Stimulated activated CD4-positive, alpha-beta T cell treated with anti-CD3 and anti-CD28 coated beads, Interleukin-1b, Interleukin-23, amount 100 ng/mL, for 48 hours (primary cell): Measurements from ENCODE around the gene MARS1.
"Not testable (repeated sequence)": the region's sequence is repeated elsewhere in the genome, so short reads cannot be mapped to it uniquely, and the experiment has no call there.

Source experiments
- DNase-seq: peaks from one replicate; pipeline ENCODE4 v3.0.0-alpha.2; 2020

The MARS1 gene

DNA sequence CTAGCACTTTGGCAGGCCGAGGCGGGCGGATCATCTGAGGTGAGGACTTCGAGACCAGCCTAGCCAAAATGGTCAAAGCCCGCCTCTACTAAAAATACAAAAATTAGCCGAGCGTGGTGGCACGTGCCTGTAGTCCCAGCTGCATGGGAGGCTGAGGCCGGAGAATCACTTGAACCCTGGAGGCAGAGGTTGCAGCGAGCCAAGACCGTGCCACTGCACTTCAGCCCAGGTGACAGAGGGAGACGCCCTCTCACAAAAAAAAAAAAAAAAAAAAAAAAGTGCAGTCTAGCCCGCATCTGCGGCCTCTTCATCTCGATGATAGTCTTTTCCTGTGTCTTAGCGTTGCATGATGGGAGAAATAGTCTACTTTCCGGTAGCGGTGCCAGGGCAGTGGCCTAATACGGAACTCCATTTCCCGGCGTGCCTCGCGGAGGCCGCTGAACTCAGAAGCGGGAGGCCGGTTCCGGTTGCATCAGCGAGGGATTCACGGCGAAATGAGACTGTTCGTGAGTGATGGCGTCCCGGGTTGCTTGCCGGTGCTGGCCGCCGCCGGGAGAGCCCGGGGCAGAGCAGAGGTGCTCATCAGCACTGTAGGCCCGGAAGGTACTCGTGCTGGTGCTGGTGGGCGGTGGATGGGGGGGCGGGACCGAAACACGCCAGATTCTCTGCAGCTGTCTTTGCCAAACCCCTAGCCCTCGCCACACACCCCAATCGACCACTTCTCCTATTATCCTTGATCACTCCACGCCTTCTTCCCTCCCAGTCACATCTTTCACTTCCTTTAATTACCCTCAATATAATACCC is at the start of gene MARS1:
Gene MARS1, plus strand, starts transcription at position 472 of the 805 bp plus-strand sequence. Its CDS starts 23 bp downstream, at position 495.
- DNase-seq = peak; percentile 95

DNA sequence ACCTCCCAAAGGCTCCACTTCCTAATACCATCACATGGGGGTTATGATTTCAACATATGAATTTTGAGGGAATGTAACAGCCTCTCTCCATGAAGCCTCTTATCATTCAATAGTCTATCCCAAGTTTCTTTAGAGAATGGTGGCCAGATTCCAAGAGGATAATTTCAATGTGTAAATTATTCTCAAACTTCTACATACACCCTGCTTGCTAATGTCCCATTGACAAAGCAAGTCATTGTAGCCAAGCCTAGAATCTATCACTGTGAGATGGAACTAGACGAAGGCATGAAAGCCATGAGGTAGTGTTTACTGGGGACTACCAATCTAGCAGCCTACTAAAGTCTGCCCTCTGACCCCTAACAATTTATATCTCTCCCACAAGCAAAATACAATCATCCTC is 49.5 kb upstream of the MARS1 start:
- DNase-seq = no peak

DNA sequence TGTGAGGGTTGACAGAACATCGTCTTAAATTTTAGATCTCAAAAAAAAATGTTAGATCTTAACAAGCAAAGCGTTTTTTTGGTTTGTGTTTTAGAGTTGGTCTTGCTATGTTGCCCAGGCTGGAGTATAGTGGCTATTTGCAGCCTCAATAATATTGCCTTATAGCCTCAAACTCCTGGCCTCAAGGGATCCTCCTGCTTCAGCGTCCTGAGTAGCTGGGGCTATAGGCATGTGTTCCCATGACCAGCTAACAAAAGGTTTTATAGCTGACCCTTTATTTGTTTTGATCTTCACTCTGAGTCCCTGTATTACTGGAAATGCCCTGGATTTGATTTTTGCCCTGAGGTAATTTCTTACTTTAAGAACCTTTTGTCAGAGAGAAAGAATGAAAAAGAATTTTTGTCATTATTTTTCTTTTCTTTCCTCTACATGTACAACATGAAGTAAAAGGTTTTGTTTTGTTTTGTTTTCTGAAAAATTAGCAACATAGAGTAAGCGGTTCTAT is 48.1 kb upstream of the MARS1 start:
- no peak for DNase-seq

DNA sequence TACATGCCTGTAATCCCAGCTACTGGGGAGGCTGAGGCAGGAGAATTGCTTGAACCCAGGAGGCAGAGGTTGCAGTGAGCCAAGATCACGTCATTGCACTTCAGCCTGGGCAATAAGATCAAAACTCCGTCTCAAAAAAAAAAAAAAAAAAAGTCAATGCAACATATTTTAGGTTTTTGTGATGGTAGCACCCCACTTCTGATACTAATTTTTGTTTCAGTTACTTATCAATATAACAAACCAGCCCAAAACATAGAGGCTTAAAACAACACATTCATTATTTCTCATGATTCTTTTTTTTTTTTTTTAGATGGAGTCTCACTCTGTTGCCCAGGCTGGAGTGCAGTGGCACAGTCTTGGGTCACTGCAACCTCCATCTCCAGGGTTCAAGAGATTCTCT is 46.5 kb upstream of the MARS1 start:
- not testable (repeated sequence) for DNase-seq

DNA sequence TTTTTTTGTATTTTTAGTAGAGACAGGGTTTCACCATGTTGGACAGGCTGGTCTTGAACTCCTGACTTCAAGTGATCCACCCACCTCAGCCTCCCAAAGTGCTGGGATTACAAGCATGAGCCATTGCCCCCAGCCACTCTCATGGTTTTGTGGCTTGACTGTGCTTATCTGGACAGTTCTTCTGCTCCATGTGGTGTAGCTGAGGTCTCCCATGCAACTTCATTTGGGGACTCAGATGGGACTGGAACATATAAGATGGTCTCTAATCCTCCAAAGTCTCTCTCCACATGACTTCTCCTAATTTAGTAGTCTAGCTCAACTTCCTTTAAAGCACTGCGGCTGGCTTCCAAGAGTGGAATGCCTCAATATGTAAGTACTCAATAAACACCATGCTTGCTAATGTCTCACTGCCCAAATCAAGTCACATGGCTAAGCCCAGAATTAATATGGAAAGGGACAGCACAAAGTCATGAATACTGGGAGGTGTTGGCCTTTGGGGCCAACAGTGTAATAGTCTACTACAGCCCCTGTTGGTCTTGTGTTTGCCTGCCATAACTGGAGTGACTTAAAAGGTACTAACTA is 45.9 kb upstream of the MARS1 start:
- DNase-seq = no peak

DNA sequence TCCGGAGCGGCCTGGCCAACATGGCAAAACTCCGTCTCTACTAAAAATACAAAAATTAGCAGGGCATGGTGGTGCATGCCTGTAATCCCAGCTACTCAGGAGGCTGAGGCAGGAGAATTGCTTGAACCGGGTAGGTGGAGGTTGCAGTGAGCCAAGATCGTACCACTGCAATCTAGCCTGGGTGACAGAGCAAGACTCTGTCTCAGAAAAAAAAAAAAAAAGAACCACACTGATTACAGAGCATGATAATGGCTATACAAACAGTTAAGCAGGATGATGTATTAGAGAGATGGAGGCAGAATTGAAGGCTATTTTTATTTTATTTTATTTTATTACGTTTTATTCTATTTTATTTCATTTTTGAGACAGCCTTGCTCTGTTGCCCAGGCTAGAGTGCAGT is 43.5 kb upstream of the MARS1 start:
- not testable (repeated sequence) for DNase-seq

DNA sequence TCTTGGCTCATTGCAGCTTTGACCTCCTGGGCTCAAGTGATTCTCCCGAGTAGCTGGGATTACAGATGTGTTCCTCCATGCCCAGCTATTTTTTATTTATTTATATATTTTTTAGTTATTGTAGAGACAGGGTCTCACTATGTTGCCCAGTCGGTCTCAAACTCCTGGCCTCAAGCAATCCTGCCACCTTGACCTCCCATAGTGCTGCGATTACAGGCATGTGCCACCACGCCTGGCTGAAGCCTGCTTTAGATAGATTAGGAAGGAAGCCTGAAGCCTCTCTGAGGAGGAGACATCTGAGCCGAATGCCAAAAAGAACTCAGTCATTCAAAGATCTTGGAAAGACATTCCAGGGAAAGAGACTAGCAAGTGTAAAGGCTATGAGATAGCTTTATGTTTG is 43.1 kb upstream of the MARS1 start:
- DNase-seq = no peak

DNA sequence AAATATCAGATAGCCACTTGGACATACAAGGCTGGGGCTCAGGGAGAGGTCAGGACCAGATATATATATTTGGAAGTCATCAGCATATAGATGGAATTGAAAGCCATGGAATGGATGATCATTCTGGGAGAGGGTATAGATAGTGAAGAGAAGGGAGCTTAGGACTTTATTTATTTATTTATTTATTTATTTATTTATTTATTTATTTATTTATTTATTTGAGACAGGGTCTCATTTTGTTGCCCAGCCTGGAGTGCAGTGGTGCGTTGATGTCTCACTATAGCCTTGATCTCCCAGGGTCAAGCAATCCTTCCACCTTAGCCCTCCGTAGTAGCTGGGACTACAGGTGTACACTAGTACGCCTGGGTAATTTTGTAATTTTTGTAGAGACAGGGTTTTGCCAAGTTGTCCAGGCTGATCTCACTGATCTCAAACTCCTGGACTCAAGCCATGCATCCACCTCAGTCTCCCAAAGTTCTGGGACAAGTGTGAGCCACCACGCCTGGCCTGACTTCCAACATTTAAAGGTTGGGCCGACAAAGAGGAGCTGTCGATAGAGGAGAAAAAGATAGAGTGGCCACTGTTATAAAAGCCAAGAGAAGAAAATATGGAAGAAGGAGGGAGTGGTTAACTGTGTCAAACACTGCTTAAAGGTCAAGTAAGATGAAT is 41.4 kb upstream of the MARS1 start:
- no peak for DNase-seq

DNA sequence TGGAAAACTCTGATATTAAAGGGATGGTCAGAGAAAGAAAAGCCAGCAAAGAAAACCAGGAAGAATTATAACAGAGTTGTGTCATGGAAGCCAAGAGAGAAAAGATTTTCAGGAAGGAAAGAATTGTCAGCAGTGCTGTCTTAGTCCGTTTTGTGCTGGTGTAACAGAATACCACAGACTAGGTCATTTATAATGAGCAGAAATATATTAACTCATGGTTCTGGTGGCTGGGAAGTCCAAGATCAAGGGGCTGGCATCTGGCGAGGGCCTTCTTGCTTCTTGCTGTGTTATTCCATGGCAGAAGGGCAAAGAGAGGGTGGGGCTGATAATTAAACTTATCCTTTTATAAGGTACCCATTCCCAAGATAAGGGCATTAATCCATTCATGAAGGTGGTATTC is 39.2 kb upstream of the MARS1 start:
- DNase-seq = no peak

DNA sequence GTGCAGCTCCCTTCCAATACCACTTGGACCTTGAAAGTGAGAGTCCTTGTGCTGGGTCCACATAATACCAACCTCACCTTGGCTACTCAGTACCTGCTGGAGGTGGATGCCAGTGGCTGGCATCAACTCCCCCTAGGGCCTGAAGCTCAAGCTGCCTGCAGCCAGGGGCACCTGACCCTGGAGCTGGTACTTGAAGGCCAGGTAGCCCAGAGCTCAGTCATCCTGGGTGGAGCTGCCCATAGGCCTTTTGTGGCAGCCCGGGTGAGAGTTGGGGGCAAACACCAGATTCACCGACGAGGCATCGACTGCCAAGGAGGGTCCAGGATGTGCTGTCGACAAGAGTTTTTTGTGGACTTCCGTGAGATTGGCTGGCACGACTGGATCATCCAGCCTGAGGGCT is 38.5 kb upstream of the MARS1 start:
- DNase-seq = no peak

DNA sequence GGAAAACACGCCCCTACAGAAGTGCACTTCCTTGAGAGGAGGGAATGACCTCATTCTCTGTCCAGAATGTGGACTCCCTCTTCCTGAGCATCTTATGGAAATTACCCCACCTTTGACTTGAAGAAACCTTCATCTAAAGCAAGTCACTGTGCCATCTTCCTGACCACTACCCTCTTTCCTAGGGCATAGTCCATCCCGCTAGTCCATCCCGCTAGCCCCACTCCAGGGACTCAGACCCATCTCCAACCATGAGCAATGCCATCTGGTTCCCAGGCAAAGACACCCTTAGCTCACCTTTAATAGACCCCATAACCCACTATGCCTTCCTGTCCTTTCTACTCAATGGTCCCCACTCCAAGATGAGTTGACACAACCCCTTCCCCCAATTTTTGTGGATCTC is 37.8 kb upstream of the MARS1 start:
- no peak for DNase-seq

DNA sequence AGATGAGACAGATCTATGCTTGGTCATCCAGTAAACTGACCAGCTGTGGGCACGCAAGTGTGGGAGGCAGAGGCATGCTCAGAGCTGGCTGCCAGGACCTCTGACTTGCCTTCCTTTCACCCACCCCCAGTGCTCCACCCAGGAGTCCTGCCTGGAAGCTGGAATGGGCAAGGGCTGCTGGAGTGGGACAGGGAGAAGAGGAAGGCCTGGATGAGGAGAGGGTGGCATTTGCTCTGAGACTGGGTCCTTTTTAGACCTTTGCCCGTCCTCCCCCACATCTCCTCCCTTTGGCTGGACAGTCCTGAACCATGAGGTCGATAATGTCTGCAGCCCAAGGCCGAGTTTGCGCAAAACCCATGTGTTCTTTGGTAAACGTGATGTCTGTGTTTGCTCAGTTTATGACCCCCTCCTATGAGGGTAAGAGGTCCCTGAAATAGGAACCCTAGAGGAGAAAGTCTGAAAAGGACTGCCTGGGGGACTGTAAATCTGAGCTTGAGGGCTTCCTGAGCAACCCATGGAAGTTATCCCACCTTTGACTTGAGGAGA is 36.6 kb upstream of the MARS1 start:
- DNase-seq = no peak

DNA sequence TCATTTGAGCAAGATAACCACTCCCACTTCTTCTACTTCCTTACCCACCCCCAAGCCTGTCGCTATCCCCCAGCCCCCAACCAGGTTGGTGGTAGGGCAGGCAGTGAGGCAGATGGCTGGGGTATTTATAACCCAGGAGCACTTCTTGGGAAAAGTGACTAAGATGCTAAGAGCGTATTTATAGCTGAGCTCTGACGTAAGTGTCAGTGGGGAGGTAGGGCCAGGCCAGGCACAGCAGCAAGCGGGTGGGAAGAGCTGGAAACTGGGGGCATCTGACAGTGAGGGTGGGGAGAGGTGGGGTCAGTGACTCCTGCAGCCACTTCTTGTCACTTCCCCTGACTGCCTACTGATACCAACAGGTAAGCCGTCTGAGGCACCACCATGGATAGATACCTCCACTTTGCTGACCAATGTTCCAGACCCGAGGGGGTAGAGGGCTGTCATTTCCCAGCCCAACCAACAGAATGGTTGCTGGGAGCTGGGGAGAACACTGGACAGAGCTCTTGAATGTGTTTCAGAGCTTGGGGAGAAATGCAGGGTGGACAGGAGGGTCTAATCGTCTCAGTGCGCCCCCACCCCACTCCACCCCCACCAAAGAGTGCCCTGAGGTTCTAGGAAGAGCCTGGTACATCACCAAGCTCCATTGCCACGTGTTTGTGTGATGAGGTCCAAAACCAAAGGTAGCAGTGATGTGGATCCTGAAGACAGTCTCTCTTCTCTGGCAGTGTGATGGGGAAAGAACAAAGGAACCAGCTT is 35.5 kb upstream of the MARS1 start:
- DNase-seq = peak; percentile 57

DNA sequence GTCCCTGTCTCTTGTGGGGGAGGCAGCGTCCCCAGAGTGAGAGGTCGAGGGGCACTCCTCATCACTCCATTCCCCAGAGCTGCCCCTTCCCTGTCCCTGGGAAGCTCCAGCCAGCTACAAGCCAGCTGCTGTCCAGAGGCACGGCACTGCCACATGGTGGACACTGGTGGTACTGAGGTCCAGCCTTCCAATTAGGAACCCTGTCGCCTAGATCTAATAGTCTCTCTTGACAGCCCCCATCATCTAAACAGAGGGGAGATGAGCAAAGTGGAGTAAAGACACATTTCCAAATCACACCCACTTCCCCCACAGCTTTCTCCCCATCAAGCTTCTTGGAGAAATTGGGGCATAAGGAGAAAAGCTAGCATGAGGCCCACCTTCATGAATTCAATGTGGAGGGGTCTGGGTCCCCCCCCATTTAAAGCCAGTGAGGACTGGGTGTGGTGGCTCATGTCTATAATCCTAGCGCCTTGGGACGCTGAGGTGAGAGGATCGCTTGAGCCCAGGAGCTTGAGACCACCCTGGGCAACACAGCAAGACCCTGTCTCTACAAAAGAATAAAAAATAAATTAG is 34.8 kb upstream of the MARS1 start:
- DNase-seq = peak; percentile 55

DNA sequence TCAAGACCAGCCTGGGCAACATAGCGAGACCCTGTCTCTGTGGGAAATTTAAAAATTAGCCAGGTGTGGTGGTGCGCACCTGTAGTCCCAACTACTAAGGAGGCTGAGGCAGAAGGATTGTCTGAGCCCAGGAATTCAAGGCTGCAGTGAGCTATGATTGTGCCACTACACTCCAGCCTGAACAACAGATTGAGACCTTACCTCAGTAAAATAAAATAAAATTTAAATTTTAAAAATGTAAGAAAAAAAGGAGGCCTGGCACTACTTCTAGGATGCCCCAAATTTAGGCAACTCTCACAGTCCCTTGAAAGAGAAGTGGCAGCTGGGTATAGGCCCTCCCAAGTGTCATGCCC is 33.7 kb upstream of the MARS1 start:
- no peak for DNase-seq

DNA sequence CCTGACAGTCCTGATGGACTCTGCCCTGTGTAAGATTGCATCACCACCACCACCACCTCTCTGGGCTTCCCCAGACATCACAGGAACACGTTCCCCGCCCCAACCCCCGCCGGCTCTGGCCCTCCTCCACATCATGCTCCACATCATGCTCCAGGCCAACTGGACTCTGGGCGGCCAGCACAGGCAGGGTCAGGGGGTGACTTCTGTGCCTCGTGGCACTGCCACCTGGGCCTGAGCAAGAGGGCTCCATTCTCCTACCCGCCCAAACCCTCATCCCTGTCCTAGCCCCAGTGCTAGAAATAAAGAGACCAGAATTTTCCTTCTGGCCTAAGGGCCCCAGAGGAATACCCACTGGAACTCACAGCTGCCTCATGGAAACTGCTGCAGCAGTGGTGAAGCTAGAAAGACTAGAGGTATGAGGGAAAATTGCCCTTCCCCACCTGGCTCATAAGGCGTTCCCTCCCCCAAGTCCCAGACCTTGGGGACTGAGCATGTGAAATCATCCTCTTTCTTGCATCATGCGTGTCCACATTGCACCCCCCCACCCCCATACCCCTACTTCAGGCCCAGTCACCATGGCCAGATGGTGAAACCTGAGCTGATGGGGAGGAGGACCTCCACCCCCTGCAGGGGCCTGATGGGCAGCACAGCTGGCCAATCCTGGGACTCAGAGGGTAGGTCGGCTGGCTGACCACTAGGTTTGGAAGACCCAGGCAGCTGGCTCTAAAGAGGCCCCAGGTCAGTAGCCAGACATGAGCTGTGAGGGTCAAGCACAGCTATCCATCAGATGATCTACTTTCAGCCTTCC is 33.1 kb upstream of the MARS1 start, which contains the start of gene INHBE:
Gene INHBE, plus strand, starts transcription at position 742 of the 808 bp plus-strand sequence. CDS start 230 bp downstream, outside the sequence.
- DNase-seq = no peak

DNA sequence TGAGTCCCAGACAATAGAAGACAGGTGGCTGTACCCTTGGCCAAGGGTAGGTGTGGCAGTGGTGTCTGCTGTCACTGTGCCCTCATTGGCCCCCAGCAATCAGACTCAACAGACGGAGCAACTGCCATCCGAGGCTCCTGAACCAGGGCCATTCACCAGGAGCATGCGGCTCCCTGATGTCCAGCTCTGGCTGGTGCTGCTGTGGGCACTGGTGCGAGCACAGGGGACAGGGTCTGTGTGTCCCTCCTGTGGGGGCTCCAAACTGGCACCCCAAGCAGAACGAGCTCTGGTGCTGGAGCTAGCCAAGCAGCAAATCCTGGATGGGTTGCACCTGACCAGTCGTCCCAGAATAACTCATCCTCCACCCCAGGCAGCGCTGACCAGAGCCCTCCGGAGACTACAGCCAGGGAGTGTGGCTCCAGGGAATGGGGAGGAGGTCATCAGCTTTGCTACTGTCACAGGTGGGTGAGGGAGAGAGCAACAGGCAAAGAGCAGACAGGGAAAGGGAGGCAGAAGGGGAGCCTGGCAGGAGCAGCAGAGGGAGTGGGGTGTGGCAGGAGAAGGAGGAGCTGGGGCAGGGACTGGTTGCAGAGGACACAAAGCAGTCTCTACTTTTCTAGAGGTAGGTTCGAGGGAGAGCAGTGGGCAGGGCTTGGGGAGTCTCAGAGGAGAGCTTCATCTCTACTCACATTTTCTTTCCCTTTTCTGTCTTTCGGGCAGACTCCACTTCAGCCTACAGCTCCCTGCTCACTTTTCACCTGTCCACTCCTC is 32.3 kb upstream of the MARS1 start:
- no peak for DNase-seq

DNA sequence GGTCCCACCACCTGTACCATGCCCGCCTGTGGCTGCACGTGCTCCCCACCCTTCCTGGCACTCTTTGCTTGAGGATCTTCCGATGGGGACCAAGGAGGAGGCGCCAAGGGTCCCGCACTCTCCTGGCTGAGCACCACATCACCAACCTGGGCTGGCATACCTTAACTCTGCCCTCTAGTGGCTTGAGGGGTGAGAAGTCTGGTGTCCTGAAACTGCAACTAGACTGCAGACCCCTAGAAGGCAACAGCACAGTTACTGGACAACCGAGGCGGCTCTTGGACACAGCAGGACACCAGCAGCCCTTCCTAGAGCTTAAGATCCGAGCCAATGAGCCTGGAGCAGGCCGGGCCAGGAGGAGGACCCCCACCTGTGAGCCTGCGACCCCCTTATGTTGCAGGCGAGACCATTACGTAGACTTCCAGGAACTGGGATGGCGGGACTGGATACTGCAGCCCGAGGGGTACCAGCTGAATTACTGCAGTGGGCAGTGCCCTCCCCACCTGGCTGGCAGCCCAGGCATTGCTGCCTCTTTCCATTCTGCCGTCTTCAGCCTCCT is 31.6 kb upstream of the MARS1 start:
- DNase-seq = peak; percentile 60

DNA sequence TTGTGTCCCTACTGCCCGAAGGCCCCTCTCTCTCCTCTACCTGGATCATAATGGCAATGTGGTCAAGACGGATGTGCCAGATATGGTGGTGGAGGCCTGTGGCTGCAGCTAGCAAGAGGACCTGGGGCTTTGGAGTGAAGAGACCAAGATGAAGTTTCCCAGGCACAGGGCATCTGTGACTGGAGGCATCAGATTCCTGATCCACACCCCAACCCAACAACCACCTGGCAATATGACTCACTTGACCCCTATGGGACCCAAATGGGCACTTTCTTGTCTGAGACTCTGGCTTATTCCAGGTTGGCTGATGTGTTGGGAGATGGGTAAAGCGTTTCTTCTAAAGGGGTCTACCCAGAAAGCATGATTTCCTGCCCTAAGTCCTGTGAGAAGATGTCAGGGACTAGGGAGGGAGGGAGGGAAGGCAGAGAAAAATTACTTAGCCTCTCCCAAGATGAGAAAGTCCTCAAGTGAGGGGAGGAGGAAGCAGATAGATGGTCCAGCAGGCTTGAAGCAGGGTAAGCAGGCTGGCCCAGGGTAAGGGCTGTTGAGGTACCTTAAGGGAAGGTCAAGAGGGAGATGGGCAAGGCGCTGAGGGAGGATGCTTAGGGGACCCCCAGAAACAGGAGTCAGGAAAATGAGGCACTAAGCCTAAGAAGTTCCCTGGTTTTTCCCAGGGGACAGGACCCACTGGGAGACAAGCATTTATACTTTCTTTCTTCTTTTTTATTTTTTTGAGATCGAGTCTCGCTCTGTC is 31.0 kb upstream of the MARS1 start:
- DNase-seq = no peak

DNA sequence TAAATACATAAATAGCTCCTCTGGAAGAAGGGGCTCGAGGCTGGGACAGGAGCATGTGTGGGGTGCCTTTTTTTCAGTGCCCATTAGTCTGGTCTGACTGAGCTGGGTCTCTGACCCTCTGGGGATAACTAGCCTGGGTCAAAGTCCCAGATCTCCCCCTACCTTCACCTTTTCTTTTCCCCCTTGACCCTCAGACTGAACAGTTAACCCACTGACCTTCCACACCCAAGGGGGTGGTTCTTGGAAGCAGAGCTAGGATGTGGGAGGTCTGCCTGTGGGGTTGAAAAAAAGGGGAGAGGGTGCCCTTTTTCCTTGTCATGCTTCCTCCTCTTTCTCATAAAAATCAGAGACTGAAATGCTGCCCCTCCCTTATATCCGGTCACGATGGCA is 29.2 kb upstream of the MARS1 start:
- DNase-seq = no peak
